ENCODE data around the gene JPH3. TPM values are rescaled to one million over a fixed set of nuclear protein-coding genes. Genes with fewer than 3 reads are reported as not detected.
A peak's percentile ranks its signal among the peaks of the same experiment; 100 is the strongest.

JPH3 gene
- total and polyA plus RNA-seq, 2 experiments from 2014 or later = not detected

GRCh38 chr16:87601401-87601981 is 817 bp upstream of the JPH3 start:
- H3K9ac ChIP-seq = no peak overlapping the region
- peaks cover 76% of the 10 kb centered on the region for H3K27me3 ChIP-seq (replicated peaks; ENCODE audit: insufficient read depth)
- H2AFZ ChIP-seq = no peak overlapping the region
- H3K79me2 ChIP-seq (ENCODE audit: insufficient read depth) = no peaks in the 10 kb centered on the region
- no peak for DNase-seq
- H3K27ac ChIP-seq = no peak overlapping the region
- no peaks in the 10 kb centered on the region for H3K4me1 ChIP-seq (ENCODE audit: insufficient read depth)
- H3K4me3 ChIP-seq = no peak overlapping the region
- H3K9me3 ChIP-seq (ENCODE audit: low read depth) = no peaks in the 10 kb centered on the region
- H3K4me2 ChIP-seq (ENCODE audit: unreplicated experiment) = no peak overlapping the region
- 4 to 7% methylated on average over 24 to 32 of the region's 32 CpGs for WGBS, 2 experiments (ENCODE audit: low coverage in 1 of 2, low lambda C conversion rate in 2 of 2, missing lambda C conversion rate in 2 of 2)
- no peaks in the 10 kb centered on the region for H3K9me2 ChIP-seq (ENCODE audit: insufficient read depth)
- in situ Hi-C loops (cut with MboI) = no loop called here
- H4K20me1 ChIP-seq (ENCODE audit: insufficient read depth) = no peaks in the 10 kb centered on the region
- no peaks in the 10 kb centered on the region for H3F3A ChIP-seq (ENCODE audit: insufficient read depth)
- TF ChIP-seq EZH2 (IDR thresholded peaks at IDR 0.05; ENCODE audit: insufficient read depth, poor library complexity, severe bottlenecking) = peak; percentile 72
- 0 out of 2 replicates have a peak, but pooled peaks have one; percentile 35 for TF ChIP-seq EZH2phosphoT487 (IDR thresholded peaks at IDR 0.05; ENCODE audit: insufficient read depth, low read depth)
- H3K36me3 ChIP-seq (ENCODE audit: low read depth) = no peaks in the 10 kb centered on the region

- no peak overlapping the region for H3K9ac ChIP-seq
- H3K79me2 ChIP-seq (ENCODE audit: insufficient read depth) = no peaks in the 10 kb centered on the region
- DNase-seq = peak; percentile 9
- H3K4me2 ChIP-seq (ENCODE audit: unreplicated experiment) = no peak overlapping the region
- 2% methylated on average over 67 to 69 of the region's 97 CpGs for WGBS, 2 experiments (ENCODE audit: low coverage in 1 of 2, low lambda C conversion rate in 2 of 2, missing lambda C conversion rate in 2 of 2)
- H3F3A ChIP-seq (ENCODE audit: insufficient read depth) = no peaks in the 10 kb centered on the region
- no peak overlapping the region for H3K4me3 ChIP-seq
- no peaks in the 10 kb centered on the region for H3K4me1 ChIP-seq (ENCODE audit: insufficient read depth)
- no peaks in the 10 kb centered on the region for H3K9me2 ChIP-seq (ENCODE audit: insufficient read depth)
- TF ChIP-seq EZH2 (IDR thresholded peaks at IDR 0.05; ENCODE audit: insufficient read depth, poor library complexity, severe bottlenecking) = peak; percentile 96
- 0 out of 2 replicates have a peak, but pooled peaks have one; percentile 59 for TF ChIP-seq EZH2phosphoT487 (IDR thresholded peaks at IDR 0.05; ENCODE audit: insufficient read depth, low read depth)
- H3K9me3 ChIP-seq (ENCODE audit: low read depth) = no peaks in the 10 kb centered on the region
- no peaks in the 10 kb centered on the region for H3K36me3 ChIP-seq (ENCODE audit: low read depth)
- H3K27me3 ChIP-seq (replicated peaks; ENCODE audit: insufficient read depth) = peaks cover 78% of the 10 kb centered on the region
- H4K20me1 ChIP-seq (ENCODE audit: insufficient read depth) = no peaks in the 10 kb centered on the region
- H3K27ac ChIP-seq = no peak overlapping the region
- no peak overlapping the region for H2AFZ ChIP-seq
- in situ Hi-C loops (cut with MboI) = no loop called here
These were observed 744 bp downstream of the JPH3 start for GRCh38 chr16:87602821-87603683.

- Histone ChIP-seq H3K9me2 (ENCODE audit: insufficient read depth) (no peaks in the 10 kb centered on the region), H4K20me1 (ENCODE audit: insufficient read depth) (no peaks in the 10 kb centered on the region), H3K4me3 (no peak overlapping the region), H3K4me2 (ENCODE audit: unreplicated experiment) (no peak overlapping the region), H3K36me3 (ENCODE audit: low read depth) (no peaks in the 10 kb centered on the region), H3K9ac (no peak overlapping the region), H3K79me2 (ENCODE audit: insufficient read depth) (no peaks in the 10 kb centered on the region), H3K27ac (no peak overlapping the region), H3K9me3 (ENCODE audit: low read depth) (no peaks in the 10 kb centered on the region), H3F3A (ENCODE audit: insufficient read depth) (no peaks in the 10 kb centered on the region), H2AFZ (no peak overlapping the region), H3K27me3 (replicated peaks; ENCODE audit: insufficient read depth) (peaks cover 69% of the 10 kb centered on the region), H3K4me1 (ENCODE audit: insufficient read depth) (no peaks in the 10 kb centered on the region)
- in situ Hi-C loops (cut with MboI) = no loop called here
- WGBS, 2 experiments (ENCODE audit: low coverage in 1 of 2, low lambda C conversion rate in 2 of 2, missing lambda C conversion rate in 2 of 2) = 21% methylated on average over 36 to 44 of the region's 44 CpGs
- TF ChIP-seq EZH2 (IDR thresholded peaks at IDR 0.05; ENCODE audit: insufficient read depth, poor library complexity, severe bottlenecking) (no peak), EZH2phosphoT487 (IDR thresholded peaks at IDR 0.05; ENCODE audit: insufficient read depth, low read depth) (no peak)
- no peak for DNase-seq
These were observed 1.7 kb downstream of the JPH3 start for GRCh38 chr16:87603684-87604633.

- in situ Hi-C loops (cut with MboI) = no loop called here
- H3K4me2 ChIP-seq (ENCODE audit: unreplicated experiment) = no peak overlapping the region
- H3K27me3 ChIP-seq (replicated peaks; ENCODE audit: insufficient read depth) = peaks cover 63% of the 10 kb centered on the region
- no peaks in the 10 kb centered on the region for H3K36me3 ChIP-seq (ENCODE audit: low read depth)
- H3K79me2 ChIP-seq (ENCODE audit: insufficient read depth) = no peaks in the 10 kb centered on the region
- 72 to 80% methylated on average over 21 of the region's 22 CpGs for WGBS, 2 experiments (ENCODE audit: low coverage in 1 of 2, low lambda C conversion rate in 2 of 2, missing lambda C conversion rate in 2 of 2)
- H3F3A ChIP-seq (ENCODE audit: insufficient read depth) = no peaks in the 10 kb centered on the region
- no peaks in the 10 kb centered on the region for H3K4me1 ChIP-seq (ENCODE audit: insufficient read depth)
- H3K9me2 ChIP-seq (ENCODE audit: insufficient read depth) = no peaks in the 10 kb centered on the region
- no peaks in the 10 kb centered on the region for H4K20me1 ChIP-seq (ENCODE audit: insufficient read depth)
- DNase-seq = no peak
- no peak overlapping the region for H3K9ac ChIP-seq
- TF ChIP-seq EZH2phosphoT487 (IDR thresholded peaks at IDR 0.05; ENCODE audit: insufficient read depth, low read depth) (no peak), EZH2 (IDR thresholded peaks at IDR 0.05; ENCODE audit: insufficient read depth, poor library complexity, severe bottlenecking) (no peak)
- no peak overlapping the region for H2AFZ ChIP-seq
- no peak overlapping the region for H3K27ac ChIP-seq
- no peak overlapping the region for H3K4me3 ChIP-seq
- no peaks in the 10 kb centered on the region for H3K9me3 ChIP-seq (ENCODE audit: low read depth)
These were observed 2.4 kb downstream of the JPH3 start for GRCh38 chr16:87604634-87605111.
